NCI-H510A (cell line): ENCODE measurements around the gene FBXW5.

Experiments used
- DNase-seq: peaks from one replicate; lab custom pipeline; 2025; lab: John Stamatoyannopoulos, UW

FBXW5 gene

DNA sequence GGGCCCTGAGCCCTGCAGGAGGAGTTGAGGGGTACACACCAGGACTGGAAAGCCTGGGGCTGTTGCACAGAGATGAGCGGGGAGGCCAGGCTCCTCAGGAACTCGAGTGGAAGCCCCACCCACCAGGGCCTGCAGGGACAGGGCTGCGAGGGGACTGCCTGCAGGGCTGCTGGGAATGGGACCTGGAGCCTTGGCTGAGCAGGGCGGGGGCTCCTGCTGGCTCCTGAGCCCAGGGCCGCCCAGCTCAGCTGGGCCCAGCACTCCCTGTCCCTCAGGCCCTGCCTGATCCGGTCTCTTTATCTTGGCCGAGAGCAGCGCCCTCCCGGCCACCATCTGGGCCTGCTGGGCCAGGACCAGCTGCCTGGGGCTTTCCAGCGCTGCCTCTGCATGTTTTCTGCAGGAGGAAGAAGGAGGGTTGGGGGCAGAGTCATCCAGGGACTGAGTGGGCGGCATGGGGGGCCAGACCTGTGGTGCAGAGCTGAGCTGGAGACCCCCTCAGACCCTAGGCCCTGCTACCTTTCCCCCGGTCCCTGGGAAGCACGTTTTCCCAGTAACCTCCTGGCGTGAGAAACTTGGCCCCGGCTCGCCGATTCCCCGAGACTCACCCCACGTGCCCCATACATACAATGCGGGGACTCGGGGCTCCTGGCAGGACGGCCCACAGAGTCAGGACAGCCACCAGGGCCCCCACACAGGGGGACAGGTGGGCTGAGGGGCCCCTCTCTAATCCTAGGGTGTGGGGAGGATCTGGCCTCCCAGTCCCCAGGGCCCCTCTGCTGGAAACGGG is 16.9 kb upstream of the FBXW5 start:
- no peak for DNase-seq

DNA sequence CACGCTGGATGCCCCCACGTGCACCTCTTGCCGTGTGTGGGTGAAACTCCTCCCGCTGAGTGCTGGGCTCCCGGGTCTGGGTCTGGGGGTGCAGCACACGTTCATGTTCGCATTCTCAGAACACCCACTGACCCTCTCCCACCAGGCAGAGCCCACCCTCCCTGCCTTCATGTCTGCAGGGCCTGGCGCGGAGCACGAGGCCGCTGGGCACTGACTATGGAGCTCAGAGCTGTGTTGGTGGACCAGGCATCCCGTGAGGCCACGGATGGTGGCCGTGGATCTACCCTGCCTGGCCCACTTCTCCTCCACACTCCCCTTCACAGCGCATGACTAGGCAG is 16.4 kb upstream of the FBXW5 start:
- no peak for DNase-seq

DNA sequence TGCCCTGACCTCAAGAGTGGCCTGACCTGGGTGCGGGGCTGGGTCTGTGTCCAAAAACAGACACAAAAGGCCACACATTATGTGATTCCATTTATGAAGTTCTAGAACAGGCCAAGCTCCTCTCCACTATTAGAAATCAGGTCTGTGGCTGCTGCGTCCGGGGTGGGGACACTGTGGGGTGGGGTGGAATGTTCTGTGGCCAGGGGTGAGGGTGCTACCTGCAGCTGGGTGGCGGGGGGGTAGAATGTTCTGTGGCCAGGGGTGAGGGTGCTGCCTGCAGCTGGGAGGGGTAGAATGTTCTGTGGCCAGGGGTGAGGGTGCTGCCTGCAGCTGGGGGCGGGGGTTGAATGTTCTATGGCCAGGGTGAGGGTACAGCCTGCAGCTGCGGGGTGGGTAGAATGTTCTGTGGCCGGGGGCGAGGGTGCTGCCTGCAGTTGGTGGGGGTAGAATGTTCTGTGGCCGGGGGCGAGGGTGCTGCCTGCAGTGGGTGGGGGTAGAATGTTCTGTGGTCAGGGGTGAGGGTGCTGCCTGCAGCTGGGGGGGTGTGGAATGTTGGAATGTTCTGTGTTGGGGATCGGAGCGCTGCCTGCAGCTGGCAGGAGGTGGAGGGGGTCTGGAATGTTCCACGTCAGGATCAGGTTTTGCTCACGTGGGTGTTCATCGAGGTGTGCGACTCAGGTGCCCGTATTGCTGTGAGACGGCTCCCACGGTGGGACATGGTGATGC is 15.8 kb upstream of the FBXW5 start:
- no peak for DNase-seq

DNA sequence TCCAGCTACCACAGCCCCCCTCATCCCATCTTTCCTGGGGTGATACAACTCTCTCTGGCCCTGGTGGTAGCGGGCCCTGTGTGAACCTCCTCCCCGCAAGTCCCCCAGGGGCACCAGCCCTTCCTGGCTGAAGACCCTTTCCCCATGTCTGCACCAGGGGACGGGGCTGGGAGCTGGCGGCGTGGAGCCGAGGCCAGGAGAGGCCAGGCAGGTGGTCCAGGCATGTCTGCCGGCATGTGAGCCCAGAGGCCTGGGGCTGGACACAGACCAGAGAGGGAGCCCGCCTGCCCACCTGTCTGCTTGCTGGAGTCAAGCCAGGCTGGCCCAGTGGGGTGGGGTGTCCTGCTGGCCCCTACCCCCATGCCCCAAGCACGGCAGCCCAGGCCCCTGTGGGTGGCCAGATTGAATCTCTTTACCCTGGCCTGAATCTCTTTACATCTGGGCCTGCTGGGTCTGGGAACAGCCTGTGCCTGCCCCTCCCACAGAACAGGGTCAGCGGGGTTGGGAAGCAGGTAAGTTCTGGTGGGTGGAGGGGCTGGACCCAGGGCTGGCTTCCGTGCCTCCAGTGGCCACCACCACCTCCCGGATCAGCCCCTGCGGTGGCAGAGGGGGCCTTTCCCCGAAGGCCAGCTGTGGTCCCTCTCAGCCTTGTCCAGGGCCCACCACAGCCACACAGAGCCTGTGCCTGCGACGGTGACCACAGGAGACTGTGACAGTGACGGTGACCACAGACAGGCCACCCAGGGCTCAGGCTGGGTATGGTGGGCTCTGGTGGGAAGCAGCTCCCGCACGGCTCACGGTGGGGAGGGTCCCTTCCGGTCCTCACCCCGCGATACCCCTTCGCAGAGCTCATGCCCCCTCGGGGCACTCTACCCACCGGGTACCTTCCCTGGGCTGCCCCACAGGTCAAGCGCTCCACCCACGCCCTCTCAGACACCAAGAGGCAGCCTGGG is 14.6 kb upstream of the FBXW5 start:
- no peak for DNase-seq

DNA sequence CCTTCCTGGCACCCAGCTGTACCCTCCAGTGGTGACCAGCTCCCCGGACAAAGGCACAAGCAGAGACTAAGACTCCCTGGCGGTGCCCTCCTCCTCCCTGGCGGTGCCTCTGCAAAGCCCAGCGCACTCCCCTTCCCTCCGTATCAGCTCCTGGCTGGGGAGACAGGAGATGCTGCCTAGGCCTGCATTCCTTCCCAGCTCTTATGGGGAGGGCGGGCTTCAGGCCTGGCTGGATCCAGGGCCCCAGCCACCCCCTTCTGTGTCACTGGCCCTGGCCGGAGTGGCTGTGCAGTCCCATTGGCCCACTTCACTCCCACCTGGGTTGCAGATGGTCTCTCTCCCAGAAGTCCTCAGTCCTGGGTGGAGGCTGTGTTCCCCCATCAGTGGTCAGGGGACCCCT is 13.9 kb upstream of the FBXW5 start:
- no peak for DNase-seq

DNA sequence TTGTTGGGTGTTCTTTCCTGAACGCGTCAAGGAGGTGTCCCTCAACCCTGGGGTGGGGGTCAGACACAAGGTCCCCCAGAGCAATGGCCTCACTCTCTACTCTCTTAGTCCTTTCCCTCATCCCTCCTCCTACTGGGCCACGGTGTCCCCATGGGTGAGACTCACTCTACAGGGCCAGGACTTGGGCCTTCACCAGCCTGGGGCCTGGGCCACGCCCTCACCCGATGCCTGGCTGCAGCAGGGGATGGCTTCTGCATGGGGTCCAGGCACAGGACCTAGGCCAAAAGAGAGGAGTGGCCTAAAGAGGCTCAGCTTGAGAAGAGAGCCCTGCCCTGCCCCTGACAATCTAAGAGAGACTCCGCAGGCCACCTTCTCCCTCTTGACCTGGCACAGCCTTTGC is 13.4 kb upstream of the FBXW5 start:
- DNase-seq: no peak

DNA sequence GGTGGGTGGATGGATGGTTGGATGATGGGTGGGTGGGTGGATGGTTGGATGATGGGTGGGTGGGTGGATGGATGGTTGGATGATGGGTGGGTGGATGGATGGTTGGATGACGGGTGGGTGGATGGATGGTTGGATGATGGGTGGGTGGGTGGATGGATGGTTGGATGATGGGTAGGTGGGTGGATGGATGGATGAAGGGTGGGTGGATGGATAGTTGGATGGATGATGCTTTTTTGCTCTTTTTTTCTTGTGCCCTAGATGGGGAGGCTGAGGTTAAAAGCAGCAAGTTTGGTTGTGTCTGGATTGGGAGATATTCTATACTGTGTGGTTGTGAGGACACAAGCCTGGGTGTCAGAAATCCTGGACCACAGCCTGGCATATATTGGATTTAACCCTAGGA is 12.9 kb upstream of the FBXW5 start:
- no peak for DNase-seq

DNA sequence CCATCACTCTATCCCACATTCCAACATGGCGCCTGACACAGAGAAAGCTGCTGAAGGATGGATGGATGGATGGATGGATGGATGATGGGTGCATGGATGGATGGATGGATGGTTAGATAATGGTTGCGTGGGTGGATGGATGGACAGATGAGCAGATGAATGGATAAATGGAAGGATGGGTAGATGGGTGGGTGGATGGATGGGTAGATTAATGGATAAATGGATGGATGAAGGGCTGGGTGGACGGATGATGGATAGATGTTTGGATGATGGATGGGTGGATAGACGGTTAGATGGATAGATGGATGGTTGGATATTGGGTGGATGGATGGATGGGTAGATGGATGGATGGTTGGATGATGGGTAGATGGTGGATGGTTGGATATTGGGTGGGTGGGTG is 12.1 kb upstream of the FBXW5 start:
- DNase-seq: no peak

DNA sequence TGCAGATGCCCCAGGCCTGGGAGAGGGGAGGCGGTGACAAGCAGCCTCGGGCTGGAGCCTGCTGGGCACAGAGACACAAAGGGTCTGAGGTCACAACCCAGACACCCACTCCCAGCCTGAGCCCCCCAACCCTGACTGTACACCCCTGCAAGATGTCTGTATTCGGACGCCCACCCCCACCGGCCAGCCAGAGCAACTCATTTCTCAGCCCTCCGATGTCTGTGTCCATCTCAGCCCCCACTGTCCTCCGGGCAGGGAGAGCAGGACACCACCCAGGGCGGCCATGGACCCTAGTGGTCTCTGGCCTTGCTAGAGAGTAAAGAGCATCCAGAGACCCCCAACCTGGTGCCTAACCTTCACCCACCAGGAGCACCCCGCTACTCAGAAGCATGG is 11.4 kb upstream of the FBXW5 start:
- DNase-seq: no peak

DNA sequence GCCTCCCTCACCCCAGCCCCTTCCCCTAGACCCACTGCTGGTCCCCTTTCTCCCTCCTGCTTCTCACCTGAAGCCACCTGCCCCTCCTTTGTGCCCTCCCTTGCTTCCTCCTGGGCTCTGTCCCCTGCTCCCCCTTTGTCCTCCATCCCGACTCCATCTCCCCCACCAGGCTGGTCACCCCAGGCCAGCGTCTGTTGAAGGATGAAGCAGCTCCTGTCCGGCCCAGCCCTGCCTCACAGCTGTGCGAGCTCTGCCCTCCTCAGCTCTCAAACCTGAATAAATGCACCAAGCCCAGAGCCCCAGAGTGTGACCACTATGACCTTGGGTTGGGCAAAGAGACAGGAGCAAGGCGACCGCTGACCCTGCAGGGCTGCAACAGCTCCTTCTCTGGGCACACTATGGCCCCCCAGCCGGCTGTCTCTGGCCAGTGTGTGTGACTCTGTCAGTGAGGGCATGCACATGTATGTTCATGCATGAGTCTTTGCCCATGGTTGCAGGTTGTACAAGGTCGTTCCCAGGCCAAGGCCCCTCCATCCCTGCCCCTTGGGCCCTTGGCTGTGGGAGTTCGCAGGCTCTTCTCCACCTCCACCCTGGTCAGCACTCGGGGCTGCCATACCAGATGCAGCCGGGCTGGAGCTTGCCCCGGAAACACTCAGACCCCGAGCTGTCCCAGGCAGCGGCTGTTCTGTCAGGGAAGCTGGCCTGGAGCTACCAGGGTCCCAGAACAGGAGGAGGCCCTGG is 10.8 kb upstream of the FBXW5 start:
- DNase-seq: no peak

DNA sequence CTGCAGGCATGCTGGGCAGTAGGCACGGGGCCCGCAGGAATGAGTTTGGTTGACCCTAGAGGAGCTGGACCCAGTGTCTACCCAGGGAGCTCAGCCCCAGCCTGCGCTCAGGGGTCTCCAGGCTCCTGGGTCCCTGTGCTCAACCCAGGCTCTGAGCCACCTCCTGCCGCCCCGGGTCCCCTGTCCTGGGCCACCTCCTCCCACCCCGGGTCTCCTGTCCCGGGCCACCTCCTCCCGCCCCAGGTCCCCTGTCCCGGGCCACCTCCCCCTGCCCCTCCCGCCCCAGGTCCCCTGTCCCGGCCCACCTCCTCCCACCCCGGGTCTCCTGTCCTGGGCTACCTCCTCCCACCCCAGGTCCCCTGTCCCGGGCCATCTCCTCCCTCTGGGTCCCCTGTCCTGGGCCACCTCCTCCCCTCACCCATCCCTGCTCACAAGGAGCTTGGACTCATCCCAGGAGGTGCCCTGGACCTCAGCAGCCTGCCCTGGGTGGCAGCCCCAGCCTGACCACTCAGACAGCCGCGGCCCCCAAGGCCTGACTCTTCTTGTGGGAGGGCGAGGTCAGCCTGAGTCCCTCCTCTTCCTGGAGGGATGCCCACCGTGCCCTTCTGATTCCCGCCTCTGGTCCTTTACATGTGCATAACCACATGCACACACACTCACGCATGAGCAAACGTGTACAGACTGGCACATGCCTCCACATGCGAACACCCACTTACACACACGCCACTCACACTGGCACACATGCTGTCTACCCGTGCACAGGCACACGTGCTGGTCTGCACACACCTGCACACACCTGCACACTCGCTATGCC is 9.9 kb upstream of the FBXW5 start:
- DNase-seq: no peak

DNA sequence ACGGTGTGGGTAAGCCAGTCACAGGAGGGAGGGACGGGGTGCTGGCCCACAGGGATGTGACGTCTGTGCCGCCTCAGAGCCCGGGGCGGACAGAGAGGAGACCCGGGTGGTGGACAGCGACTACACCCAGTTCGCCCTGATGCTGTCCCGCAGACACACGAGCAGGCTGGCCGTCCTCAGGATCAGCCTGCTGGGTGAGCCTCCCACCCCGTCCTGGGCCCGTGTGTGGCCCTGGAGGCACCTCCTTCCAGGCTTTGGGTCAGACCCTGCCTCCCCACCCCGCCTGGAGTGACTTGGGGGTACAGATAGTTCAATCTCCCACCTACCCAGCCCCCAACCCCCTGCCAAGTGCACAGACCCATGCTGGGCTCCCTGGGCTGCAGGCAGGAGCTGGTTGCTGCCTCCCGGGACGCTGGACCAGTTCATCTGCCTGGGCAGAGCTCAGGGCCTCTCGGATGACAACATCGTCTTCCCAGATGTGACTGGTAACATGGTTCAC is 9.3 kb upstream of the FBXW5 start:
- no peak for DNase-seq

DNA sequence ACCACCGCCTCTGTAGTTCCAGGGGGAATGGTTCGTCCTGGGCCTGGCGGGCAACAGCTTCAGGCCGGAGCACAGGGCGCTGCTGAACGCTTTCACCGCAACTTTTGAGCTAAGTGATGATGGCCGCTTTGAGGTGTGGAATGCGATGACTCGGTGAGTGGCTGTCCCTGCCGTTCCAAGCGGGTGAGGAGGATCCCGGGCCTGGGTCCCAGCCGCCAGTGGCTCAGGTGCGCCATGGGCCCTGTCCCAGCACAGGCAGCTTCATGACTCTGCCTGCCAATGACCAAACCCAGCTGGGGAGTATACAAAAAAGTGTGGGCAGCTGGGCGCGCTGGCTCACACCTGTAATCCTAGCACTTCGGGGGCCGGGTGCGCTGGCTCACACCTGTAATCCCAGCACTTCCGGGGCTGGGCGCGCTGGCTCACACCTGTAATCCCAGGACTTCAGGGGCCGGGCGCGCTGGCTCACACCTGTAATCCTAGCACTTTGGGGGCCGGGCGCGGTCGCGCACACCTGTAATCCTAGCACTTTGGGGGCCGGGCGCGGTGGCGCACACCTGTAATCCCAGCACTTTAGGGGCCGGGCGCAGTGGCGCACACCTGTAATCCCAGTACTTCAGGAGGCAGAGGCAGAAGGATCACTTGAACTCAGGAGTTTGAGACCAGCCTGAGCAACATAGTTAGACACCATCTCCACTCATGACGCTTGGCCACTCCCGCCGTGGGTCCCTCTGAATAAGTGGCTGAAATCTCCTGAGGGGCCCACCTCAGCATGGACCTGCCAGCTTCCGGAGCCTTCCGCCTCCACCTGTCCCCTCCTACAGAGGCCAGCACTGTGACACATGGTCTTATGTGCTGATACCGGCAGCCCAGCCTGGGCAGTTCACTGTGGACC is 8.6 kb upstream of the FBXW5 start:
- no peak for DNase-seq

DNA sequence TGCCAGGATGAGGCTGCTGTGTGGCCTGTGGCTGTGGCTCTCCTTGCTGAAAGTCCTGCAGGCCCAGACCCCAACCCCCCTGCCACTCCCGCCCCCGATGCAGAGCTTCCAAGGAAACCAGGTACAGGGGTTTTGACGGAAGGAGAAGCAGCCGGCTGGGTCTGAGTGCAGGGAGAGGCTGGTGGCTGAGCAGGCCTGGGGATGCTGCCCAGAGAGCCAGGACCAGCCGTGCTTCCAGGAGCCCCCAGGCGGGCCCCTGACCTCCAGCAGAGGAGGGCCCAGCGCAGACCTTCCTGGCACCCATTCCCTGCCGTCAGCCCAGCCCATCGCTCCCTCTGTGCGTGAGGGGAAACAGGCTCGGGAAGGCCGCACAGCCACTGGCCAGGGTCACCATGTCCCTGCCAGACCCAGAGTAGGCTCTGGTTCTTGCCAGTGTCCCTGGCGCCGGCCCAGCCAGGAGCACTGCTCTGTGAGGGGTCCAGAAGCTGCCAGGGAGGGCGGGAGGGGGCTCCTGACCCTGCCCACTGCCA is 7.8 kb upstream of the FBXW5 start:
- no peak for DNase-seq

DNA sequence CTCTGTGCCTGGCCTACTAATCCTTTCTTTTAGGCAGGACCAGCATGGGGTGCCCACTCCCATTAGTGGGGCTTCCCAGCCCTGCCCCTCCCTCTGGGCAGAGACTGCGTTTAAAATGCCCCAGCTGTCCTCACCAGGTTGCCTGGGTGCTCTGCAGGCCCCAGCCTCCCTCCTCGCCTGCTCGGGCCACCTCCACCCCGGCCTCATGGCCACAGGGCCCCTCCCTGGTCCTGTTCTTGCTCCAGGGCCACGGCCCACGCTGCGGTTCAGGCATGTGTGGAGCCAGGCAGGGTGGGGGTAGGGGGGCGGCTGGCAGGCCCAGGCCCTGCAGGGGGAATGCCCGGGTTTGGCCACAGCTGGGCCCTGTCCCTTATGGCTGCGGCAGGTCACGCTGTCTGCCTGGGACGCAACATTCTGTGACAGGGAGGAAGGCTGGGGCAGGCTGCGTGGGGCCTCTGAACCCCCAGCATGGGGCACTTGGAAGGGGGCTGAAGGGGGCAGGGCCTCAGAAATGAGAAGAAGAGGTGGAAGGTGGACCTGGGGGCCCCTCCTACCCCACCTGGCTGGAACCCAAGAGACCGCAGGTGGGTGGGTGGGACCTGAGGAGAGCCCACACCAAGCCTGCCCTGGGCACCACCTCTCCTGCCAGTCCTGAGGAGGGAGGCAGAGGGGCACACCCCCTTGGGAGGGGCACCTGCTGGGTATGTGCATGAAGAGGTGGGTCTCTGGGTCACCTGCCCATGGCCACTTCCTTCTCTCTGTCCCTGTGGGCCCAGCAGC is 7.2 kb upstream of the FBXW5 start, which contains the start of gene LCN12:
TSS of gene LCN12 (plus strand) at position 733 of the 780 bp plus-strand sequence. CDS start 55 bp downstream, outside the sequence.
- no peak for DNase-seq

DNA sequence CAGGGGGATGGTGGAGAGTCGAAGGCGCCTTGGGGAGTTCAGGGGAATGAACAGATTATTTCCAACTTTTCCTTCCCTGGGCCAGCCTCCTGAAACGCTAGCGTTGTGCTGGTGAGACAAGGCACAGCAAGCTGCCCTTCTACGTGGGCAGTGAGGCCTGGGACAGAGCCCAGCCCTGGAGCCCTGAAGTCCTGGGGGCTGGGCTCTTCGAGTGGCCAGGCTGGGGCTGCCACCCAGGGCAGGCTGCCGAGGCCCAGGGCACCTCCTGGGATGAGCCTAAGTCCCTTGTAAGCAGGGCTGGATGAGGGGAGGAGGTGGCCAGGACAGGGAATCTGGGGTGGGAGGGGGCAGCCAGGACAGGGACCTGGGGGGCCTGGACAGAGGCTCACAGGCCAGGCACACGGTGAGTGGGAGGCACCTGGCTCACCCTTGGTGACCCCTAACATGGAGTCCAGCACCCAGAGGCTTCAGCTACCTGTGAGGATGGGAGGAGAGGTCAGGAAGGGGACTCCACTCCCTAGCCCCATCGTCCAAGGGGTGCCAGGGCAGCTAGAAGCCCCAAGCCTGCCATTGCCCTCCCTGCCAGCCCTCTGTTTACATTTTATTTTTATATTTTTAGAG is 6.2 kb upstream of the FBXW5 start:
- no peak for DNase-seq

DNA sequence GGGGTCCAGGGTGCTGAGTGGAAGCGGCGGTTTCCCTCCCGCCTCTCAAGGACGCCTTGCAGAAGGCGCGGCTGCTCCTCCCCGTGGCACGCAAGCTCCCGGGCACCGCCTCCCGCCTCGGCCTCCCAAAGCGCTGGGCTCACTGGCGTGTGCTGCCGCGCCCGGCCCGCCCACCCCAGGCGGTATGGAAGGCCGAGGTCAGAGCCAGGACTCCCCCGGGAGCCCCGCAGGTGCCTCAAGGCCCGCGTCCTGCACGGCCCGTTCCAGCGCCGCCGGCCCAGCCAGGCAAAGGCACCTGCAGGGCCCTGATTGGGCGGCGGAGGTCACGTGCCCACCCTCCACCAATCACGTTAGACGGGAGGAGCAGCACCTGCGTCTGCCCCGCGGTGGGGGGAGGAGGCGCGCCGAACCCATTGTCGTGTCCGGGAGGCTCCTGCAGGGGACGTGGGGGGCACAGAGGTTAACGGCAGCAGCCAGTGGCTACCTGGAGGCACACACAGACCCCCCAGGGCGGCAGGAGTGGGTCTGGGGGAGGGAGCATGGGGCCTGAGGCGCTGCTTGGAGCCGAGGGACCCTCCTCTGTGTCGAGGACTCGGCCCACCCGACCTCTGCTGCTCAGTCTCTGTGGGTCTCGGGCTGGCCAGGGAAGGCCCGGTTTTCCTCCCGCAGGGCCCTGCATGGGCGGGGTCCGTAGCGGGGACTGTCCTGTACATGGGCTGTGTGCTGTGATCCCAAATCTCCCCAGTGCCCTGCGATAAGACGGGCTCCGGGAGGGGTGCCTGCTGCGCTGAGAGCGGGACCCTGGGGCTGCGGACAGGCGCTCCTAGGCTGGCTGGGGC is 5.5 kb upstream of the FBXW5 start:
- peak; percentile 95 for DNase-seq
